Thyroid gland (tissue), 4 donors: ENCODE data around the gene TET3.

ENCODE experiments used
- POLR2A ChIP-seq, 2 donors: fragments of 450-650 bp; IDR thresholded peaks; one replicate each; pipeline ENCODE4 v1.6.1; 2017; ENCODE audit warnings: antibody characterized with exemption in 2 of 2, mild to moderate bottlenecking in 2 of 2, moderate library complexity in 1 of 2
- TF ChIP-seq, protein P1 (sequence below), 6 experiments: fragments of 200-600 bp in 3 of 6; fragments of 450-650 bp in 3 of 6; sonication (generic) in 3 of 6; IDR thresholded peaks; one replicate each; pipeline ENCODE4 v1.5.1; 2016 to 2019; ENCODE audit warnings: antibody characterized with exemption in 6 of 6, mild to moderate bottlenecking in 2 of 6, inconsistent platforms in 1 of 6, moderate library complexity in 1 of 6

DNA sequence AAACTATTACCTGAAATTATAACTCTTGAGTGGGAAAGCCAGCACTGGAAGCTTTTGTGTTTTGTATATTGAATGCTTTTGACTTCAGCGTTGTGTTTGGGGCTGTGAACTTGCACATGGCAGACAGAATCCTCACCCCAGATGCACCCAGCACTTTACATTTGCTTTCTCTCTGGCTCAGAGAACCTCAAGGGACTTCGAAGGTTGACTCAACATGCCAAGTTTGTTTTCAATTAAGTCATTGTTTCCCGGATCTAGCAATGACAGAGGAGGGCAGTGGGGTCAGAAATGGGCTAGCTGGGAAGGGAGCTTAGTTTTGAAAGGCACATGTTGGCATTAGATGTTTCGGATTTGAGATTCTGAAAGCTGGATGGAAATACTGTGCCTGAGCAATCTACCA is 22.4 kb downstream of the TET3 start:
- TF ChIP-seq, protein P1, sequence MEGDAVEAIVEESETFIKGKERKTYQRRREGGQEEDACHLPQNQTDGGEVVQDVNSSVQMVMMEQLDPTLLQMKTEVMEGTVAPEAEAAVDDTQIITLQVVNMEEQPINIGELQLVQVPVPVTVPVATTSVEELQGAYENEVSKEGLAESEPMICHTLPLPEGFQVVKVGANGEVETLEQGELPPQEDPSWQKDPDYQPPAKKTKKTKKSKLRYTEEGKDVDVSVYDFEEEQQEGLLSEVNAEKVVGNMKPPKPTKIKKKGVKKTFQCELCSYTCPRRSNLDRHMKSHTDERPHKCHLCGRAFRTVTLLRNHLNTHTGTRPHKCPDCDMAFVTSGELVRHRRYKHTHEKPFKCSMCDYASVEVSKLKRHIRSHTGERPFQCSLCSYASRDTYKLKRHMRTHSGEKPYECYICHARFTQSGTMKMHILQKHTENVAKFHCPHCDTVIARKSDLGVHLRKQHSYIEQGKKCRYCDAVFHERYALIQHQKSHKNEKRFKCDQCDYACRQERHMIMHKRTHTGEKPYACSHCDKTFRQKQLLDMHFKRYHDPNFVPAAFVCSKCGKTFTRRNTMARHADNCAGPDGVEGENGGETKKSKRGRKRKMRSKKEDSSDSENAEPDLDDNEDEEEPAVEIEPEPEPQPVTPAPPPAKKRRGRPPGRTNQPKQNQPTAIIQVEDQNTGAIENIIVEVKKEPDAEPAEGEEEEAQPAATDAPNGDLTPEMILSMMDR (IDR thresholded peaks at IDR 0.05): no peak
- TF ChIP-seq POLR2A (IDR thresholded peaks at IDR 0.05): no peak
